ENCODE measurements around the gene CYB5RL.

The CYB5RL gene

GRCh38 chr1:54227091-54227602 is 27.3 kb upstream of the CYB5RL start:
- ATAC-seq (ENCODE audit: low read depth) (peak; percentile 73), DNase-seq (ENCODE audit: low spot score) (no peak)
- no peak overlapping the region for H3K27ac ChIP-seq (ENCODE audit: poor library complexity, severe bottlenecking)
- no peak overlapping the region for H3K4me3 ChIP-seq (ENCODE audit: severe bottlenecking)
- no peak for TF ChIP-seq CTCF (IDR thresholded peaks at IDR 0.05; ENCODE audit: poor library complexity, severe bottlenecking)
- no peaks in the 10 kb centered on the region for H3K27me3 ChIP-seq (ENCODE audit: insufficient read depth, poor library complexity, severe bottlenecking)
- H3K9me3 ChIP-seq (ENCODE audit: severe bottlenecking), result no peaks in the 10 kb centered on the region
- no peaks in the 10 kb centered on the region for H3K4me1 ChIP-seq (ENCODE audit: insufficient read depth, poor library complexity, severe bottlenecking)
- H3K36me3 ChIP-seq (ENCODE audit: low read depth), result no peaks in the 10 kb centered on the region

- Histone ChIP-seq H3K9me3 (ENCODE audit: severe bottlenecking) (no peaks in the 10 kb centered on the region), H3K36me3 (ENCODE audit: low read depth) (no peaks in the 10 kb centered on the region), H3K4me1 (ENCODE audit: insufficient read depth, poor library complexity, severe bottlenecking) (no peaks in the 10 kb centered on the region), H3K27ac (ENCODE audit: poor library complexity, severe bottlenecking) (no peak overlapping the region), H3K4me3 (ENCODE audit: severe bottlenecking) (no peak overlapping the region), H3K27me3 (ENCODE audit: insufficient read depth, poor library complexity, severe bottlenecking) (no peaks in the 10 kb centered on the region)
- TF ChIP-seq CTCF (IDR thresholded peaks at IDR 0.05; ENCODE audit: poor library complexity, severe bottlenecking), result no peak
- no peak for DNase-seq (ENCODE audit: low spot score)
- no peak for ATAC-seq (ENCODE audit: low read depth)
Observed at GRCh38 chr1:54225986-54226559, 26.2 kb upstream of the CYB5RL start.

GRCh38 chr1:54225378-54225777 is 25.5 kb upstream of the CYB5RL start:
- TF ChIP-seq CTCF (IDR thresholded peaks at IDR 0.05; ENCODE audit: poor library complexity, severe bottlenecking), result no peak
- H3K4me3 ChIP-seq (ENCODE audit: severe bottlenecking), result no peak overlapping the region

DNA sequence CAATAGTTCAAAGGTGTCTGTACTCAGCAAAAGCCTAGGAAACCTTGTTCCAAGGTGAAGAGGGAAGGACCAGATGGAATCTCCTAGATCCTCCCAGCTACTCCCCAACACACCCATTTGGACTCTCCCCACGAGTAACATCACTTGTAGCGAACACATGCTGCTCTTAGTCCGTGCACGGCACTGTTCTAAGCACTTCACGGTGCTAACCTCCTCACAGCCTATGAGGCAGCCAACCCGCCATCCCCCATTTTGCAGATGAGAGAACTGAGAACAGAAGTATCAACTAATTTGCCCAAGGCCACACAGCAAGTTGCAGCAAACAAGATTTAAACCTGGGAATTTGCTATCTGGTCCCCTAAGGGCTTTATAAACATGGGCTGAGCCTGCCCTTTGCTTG is 24.4 kb upstream of the CYB5RL start:
- Histone ChIP-seq H3K9me3 (ENCODE audit: severe bottlenecking) (no peaks in the 10 kb centered on the region), H3K27me3 (ENCODE audit: insufficient read depth, poor library complexity, severe bottlenecking) (no peaks in the 10 kb centered on the region), H3K4me3 (ENCODE audit: severe bottlenecking) (no peak overlapping the region), H3K4me1 (ENCODE audit: insufficient read depth, poor library complexity, severe bottlenecking) (no peaks in the 10 kb centered on the region), H3K27ac (ENCODE audit: poor library complexity, severe bottlenecking) (no peak overlapping the region), H3K36me3 (ENCODE audit: low read depth) (no peaks in the 10 kb centered on the region; the same call in 1 of the 2 replicates)
- no peak for TF ChIP-seq CTCF (IDR thresholded peaks at IDR 0.05; ENCODE audit: poor library complexity, severe bottlenecking)
- ATAC-seq (ENCODE audit: low read depth) (no peak), DNase-seq (ENCODE audit: low spot score) (no peak)

More at GRCh38 chr1:54225378-54225777, 25.5 kb upstream of the CYB5RL start:
- Histone ChIP-seq H3K27me3 (ENCODE audit: insufficient read depth, poor library complexity, severe bottlenecking) (no peaks in the 10 kb centered on the region), H3K27ac (ENCODE audit: poor library complexity, severe bottlenecking) (no peak overlapping the region), H3K4me1 (ENCODE audit: insufficient read depth, poor library complexity, severe bottlenecking) (no peaks in the 10 kb centered on the region), H3K36me3 (ENCODE audit: low read depth) (no peaks in the 10 kb centered on the region), H3K9me3 (ENCODE audit: severe bottlenecking) (no peaks in the 10 kb centered on the region)
- ATAC-seq (ENCODE audit: low read depth), result no peak
- no peak for DNase-seq (ENCODE audit: low spot score)

GRCh38 chr1:54223441-54224202 is 23.8 kb upstream of the CYB5RL start:
- Histone ChIP-seq H3K27me3 (ENCODE audit: insufficient read depth, poor library complexity, severe bottlenecking) (no peaks in the 10 kb centered on the region), H3K27ac (ENCODE audit: poor library complexity, severe bottlenecking) (no peak overlapping the region), H3K9me3 (ENCODE audit: severe bottlenecking) (no peaks in the 10 kb centered on the region), H3K36me3 (ENCODE audit: low read depth) (peaks cover 1% of the 10 kb centered on the region; the same call in 1 of the 2 replicates), H3K4me3 (ENCODE audit: severe bottlenecking) (no peak overlapping the region), H3K4me1 (ENCODE audit: insufficient read depth, poor library complexity, severe bottlenecking) (no peaks in the 10 kb centered on the region)
- ATAC-seq (ENCODE audit: low read depth) (no peak), DNase-seq (ENCODE audit: low spot score) (no peak)
- no peak for TF ChIP-seq CTCF (IDR thresholded peaks at IDR 0.05; ENCODE audit: poor library complexity, severe bottlenecking)
